Measurements from ENCODE around the gene TPSAB1. TPM values are rescaled to one million over a fixed set of nuclear protein-coding genes. Genes with fewer than 3 reads are reported as not detected.

The TPSAB1 gene
- total and polyA plus RNA-seq, 2 donors (not counting 1 experiment from before 2014, with no cell fraction given): not detected

DNA sequence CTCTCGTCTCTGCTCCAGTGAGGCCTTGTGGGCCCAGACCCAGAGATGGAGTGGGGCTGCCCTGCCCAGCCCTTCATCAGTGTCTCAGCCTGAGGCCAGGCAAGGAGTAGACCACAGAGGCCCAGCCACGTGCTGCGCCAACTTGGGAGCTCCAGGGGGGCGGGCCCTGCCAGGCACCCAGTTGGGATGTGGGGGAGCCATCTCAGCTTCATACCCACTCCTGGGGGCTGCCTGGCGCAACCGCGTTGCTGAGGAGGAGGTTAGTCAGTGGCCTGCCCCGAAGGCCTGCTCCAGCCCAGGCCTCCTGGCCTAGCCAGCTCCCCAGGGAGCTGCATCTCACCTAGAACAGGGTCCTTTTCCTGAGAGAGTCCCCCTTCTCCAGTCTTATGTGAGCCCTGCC is 27.3 kb upstream of the TPSAB1 start:
- Histone ChIP-seq H3K79me2 (ENCODE audit: control insufficient read depth, insufficient read depth, low read length) (no peaks in the 10 kb centered on the region), H2AFZ (ENCODE audit: low read length) (no peak overlapping the region), H3K27me3 (ENCODE audit: control insufficient read depth, insufficient read depth, low read length) (no peaks in the 10 kb centered on the region), H3K9me3 (ENCODE audit: control insufficient read depth, insufficient read depth, low read depth, low read length) (no peaks in the 10 kb centered on the region), H4K20me1 (ENCODE audit: control insufficient read depth, extremely low read depth, insufficient read depth, low read length) (no peaks in the 10 kb centered on the region), H3K27ac (ENCODE audit: insufficient read depth, low read length) (no peak overlapping the region), H3K4me3 (replicated peaks in 1 of 4; ENCODE audit: control extremely low read depth in 1 of 4, insufficient read depth in 1 of 4, low read depth in 3 of 4, low read length in 4 of 4) (no peak overlapping the region), H3K9ac (ENCODE audit: insufficient read depth, low read length) (no peak overlapping the region), H3K4me1 (ENCODE audit: control insufficient read depth, extremely low read depth, insufficient read depth, low read length) (no peaks in the 10 kb centered on the region), H3K4me2 (ENCODE audit: extremely low read depth, insufficient read depth, low read length) (no peak overlapping the region), H3K36me3 (ENCODE audit: control insufficient read depth, insufficient read depth, low read length) (no peaks in the 10 kb centered on the region)
- no peak for TF ChIP-seq EZH2 (IDR thresholded peaks at IDR 0.05; ENCODE audit: low read length, missing control alignments)
- TF ChIP-seq, protein P1, sequence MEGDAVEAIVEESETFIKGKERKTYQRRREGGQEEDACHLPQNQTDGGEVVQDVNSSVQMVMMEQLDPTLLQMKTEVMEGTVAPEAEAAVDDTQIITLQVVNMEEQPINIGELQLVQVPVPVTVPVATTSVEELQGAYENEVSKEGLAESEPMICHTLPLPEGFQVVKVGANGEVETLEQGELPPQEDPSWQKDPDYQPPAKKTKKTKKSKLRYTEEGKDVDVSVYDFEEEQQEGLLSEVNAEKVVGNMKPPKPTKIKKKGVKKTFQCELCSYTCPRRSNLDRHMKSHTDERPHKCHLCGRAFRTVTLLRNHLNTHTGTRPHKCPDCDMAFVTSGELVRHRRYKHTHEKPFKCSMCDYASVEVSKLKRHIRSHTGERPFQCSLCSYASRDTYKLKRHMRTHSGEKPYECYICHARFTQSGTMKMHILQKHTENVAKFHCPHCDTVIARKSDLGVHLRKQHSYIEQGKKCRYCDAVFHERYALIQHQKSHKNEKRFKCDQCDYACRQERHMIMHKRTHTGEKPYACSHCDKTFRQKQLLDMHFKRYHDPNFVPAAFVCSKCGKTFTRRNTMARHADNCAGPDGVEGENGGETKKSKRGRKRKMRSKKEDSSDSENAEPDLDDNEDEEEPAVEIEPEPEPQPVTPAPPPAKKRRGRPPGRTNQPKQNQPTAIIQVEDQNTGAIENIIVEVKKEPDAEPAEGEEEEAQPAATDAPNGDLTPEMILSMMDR (conservative IDR thresholded peaks at IDR 0.05 in 1 of 2, IDR thresholded peaks at IDR 0.05 in 1 of 2; ENCODE audit: low read depth in 1 of 2, low read length in 2 of 2): no peak
- no peak for DNase-seq (ENCODE audit: low read depth in 2 of 2)

- Histone ChIP-seq H3K27me3 (ENCODE audit: control insufficient read depth, insufficient read depth, low read length) (no peaks in the 10 kb centered on the region), H3K79me2 (ENCODE audit: control insufficient read depth, insufficient read depth, low read length) (no peaks in the 10 kb centered on the region)
These were observed 26.6 kb upstream of the TPSAB1 start for GRCh38 chr16:1213796-1214372.

DNA sequence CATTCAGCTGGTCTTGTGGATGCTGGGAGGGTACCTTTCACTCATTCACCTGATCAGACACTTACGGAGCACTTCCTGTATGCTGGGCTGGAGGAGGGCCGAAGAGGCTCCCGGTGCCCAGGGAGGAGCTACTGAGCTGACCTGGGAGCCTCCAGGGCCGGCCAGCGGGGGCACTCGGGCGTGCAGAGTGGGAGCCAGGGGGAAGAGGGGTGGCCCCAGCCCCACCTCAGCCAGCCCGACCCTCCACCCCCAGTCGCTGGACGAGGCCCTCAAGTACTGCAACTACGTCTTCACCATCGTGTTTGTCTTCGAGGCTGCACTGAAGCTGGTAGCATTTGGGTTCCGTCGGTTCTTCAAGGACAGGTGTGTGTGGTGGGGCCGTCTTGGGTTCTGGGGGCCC is 25.8 kb upstream of the TPSAB1 start:
- Histone ChIP-seq H3K4me2 (ENCODE audit: extremely low read depth, insufficient read depth, low read length) (no peak overlapping the region), H3K4me1 (ENCODE audit: control insufficient read depth, extremely low read depth, insufficient read depth, low read length) (no peaks in the 10 kb centered on the region), H3K9me3 (ENCODE audit: control insufficient read depth, insufficient read depth, low read depth, low read length) (no peaks in the 10 kb centered on the region), H3K27ac (ENCODE audit: insufficient read depth, low read length) (no peak overlapping the region), H3K36me3 (ENCODE audit: control insufficient read depth, insufficient read depth, low read length) (no peaks in the 10 kb centered on the region), H2AFZ (ENCODE audit: low read length) (no peak overlapping the region), H3K27me3 (ENCODE audit: control insufficient read depth, insufficient read depth, low read length) (no peaks in the 10 kb centered on the region), H3K9ac (ENCODE audit: insufficient read depth, low read length) (no peak overlapping the region), H4K20me1 (ENCODE audit: control insufficient read depth, extremely low read depth, insufficient read depth, low read length) (no peaks in the 10 kb centered on the region), H3K79me2 (ENCODE audit: control insufficient read depth, insufficient read depth, low read length) (no peaks in the 10 kb centered on the region), H3K4me3 (replicated peaks in 1 of 4; ENCODE audit: control extremely low read depth in 1 of 4, insufficient read depth in 1 of 4, low read depth in 3 of 4, low read length in 4 of 4) (no peak overlapping the region)
- no peak for TF ChIP-seq EZH2 (IDR thresholded peaks at IDR 0.05; ENCODE audit: low read length, missing control alignments)
- TF ChIP-seq, protein P1 (conservative IDR thresholded peaks at IDR 0.05 in 1 of 2, IDR thresholded peaks at IDR 0.05 in 1 of 2; ENCODE audit: low read depth in 1 of 2, low read length in 2 of 2): no peak
- DNase-seq (ENCODE audit: low read depth in 2 of 2): no peak

More at GRCh38 chr16:1213796-1214372, 26.6 kb upstream of the TPSAB1 start:
- no peak overlapping the region for H3K27ac ChIP-seq (ENCODE audit: insufficient read depth, low read length)
- no peaks in the 10 kb centered on the region for H3K4me1 ChIP-seq (ENCODE audit: control insufficient read depth, extremely low read depth, insufficient read depth, low read length)
- no peak overlapping the region for H3K4me3 ChIP-seq (replicated peaks in 1 of 4; ENCODE audit: control extremely low read depth in 1 of 4, insufficient read depth in 1 of 4, low read depth in 3 of 4, low read length in 4 of 4)
- no peaks in the 10 kb centered on the region for H3K36me3 ChIP-seq (ENCODE audit: control insufficient read depth, insufficient read depth, low read length)
- DNase-seq (ENCODE audit: low read depth in 2 of 2): no peak
- no peaks in the 10 kb centered on the region for H3K9me3 ChIP-seq (ENCODE audit: control insufficient read depth, insufficient read depth, low read depth, low read length)
- no peaks in the 10 kb centered on the region for H4K20me1 ChIP-seq (ENCODE audit: control insufficient read depth, extremely low read depth, insufficient read depth, low read length)
- no peak overlapping the region for H2AFZ ChIP-seq (ENCODE audit: low read length)
- TF ChIP-seq, protein P1 (conservative IDR thresholded peaks at IDR 0.05 in 1 of 2, IDR thresholded peaks at IDR 0.05 in 1 of 2; ENCODE audit: low read depth in 1 of 2, low read length in 2 of 2): no peak
- no peak for TF ChIP-seq EZH2 (IDR thresholded peaks at IDR 0.05; ENCODE audit: low read length, missing control alignments)
- no peak overlapping the region for H3K4me2 ChIP-seq (ENCODE audit: extremely low read depth, insufficient read depth, low read length)
- no peak overlapping the region for H3K9ac ChIP-seq (ENCODE audit: insufficient read depth, low read length)

Data from fibroblast of lung (primary cell).